HL-60 (cell line): ENCODE measurements around the gene KRT2.

Experiments used
- DNase-seq, 2 experiments: peaks; one replicate each; pipeline ENCODE4 v3.0.0-alpha.2; 2010 to 2020; ENCODE audit warnings: low read depth in 1 of 2, low spot score in 1 of 2
- H3K27ac ChIP-seq: fragments of 250-450 bp; sonication (Bioruptor Pico); replicated peaks from 2 replicates; pipeline ENCODE4 v1.5.1; 2020; ENCODE audit warnings: mild to moderate bottlenecking, moderate library complexity
- H3K27me3 ChIP-seq: fragments of 250-450 bp; sonication (Bioruptor Pico); 2 replicates; pipeline ENCODE4 v1.5.1; 2021; ENCODE audit warnings: mild to moderate bottlenecking, moderate library complexity; ENCODE audit not compliant: insufficient read depth, poor library complexity, severe bottlenecking
- H3K4me3 ChIP-seq: replicated peaks from 2 replicates; pipeline ENCODE4 v1.5.1; 2011; ENCODE audit warnings: mild to moderate bottlenecking, control low read depth, low read length; ENCODE audit not compliant: insufficient read depth
- CTCF ChIP-seq: IDR thresholded peaks from one replicate; pipeline ENCODE4 v1.5.1; 2011; ENCODE audit warnings: low read length, control low read depth, inconsistent platforms; ENCODE audit not compliant: insufficient read depth
- GABPA ChIP-seq: IDR thresholded peaks from 2 replicates; pipeline ENCODE4 v1.6.1; 2012; ENCODE audit warnings: low read depth
- POLR2AphosphoS5 ChIP-seq: IDR thresholded peaks from 2 replicates; pipeline ENCODE4 v1.6.1; 2012; ENCODE audit warnings: low read depth
- REST ChIP-seq: IDR thresholded peaks from 2 replicates; pipeline ENCODE4 v1.6.1; 2012; ENCODE audit warnings: low read depth; ENCODE audit not compliant: insufficient replicate concordance
- SPI1 ChIP-seq: IDR thresholded peaks from 2 replicates; pipeline ENCODE4 v1.6.1; 2012; ENCODE audit warnings: low read depth, mild to moderate bottlenecking, borderline replicate concordance

The KRT2 gene

GRCh38 chr12:52655251-52655650 is 3.2 kb upstream of the KRT2 start:
- Histone ChIP-seq H3K27ac (no peak overlapping the region), H3K27me3 (no peaks in the 10 kb centered on the region), H3K4me3 (no peak overlapping the region)
- DNase-seq: no peak
- no peak for TF ChIP-seq SPI1
- no peak for TF ChIP-seq POLR2AphosphoS5
- no peak for TF ChIP-seq CTCF
- TF ChIP-seq REST: no peak
- no peak for TF ChIP-seq GABPA

GRCh38 chr12:52650520-52651081 is 1.4 kb downstream of the KRT2 start:
- no peak overlapping the region for H3K4me3 ChIP-seq
- no peaks in the 10 kb centered on the region for H3K27me3 ChIP-seq
- TF ChIP-seq SPI1 (no peak), GABPA (no peak), REST (no peak), CTCF (no peak), POLR2AphosphoS5 (no peak)
- H3K27ac ChIP-seq: no peak overlapping the region
- no peak for DNase-seq

- Histone ChIP-seq H3K27me3 (no peaks in the 10 kb centered on the region), H3K4me3 (no peak overlapping the region), H3K27ac (no peak overlapping the region)
- no peak for DNase-seq
- TF ChIP-seq POLR2AphosphoS5 (no peak), GABPA (no peak), CTCF (no peak), REST (no peak), SPI1 (no peak)
Measured at GRCh38 chr12:52649066-52649465, 2.9 kb downstream of the KRT2 start.
